GM19467 (cell line): ENCODE measurements around the gene FAM107B.
"Not testable (repeated sequence)": the region's sequence is repeated elsewhere in the genome, so short reads cannot be mapped to it uniquely, and the experiment has no call there.

ENCODE experiments used
- ATAC-seq: cut with Tn5 transposase; IDR thresholded peaks from one replicate; pipeline ENCODE4 v1.9.1; 2021; ENCODE audit warnings: mild to moderate bottlenecking, moderate library complexity; ENCODE audit not compliant: unreplicated experiment

FAM107B gene

DNA sequence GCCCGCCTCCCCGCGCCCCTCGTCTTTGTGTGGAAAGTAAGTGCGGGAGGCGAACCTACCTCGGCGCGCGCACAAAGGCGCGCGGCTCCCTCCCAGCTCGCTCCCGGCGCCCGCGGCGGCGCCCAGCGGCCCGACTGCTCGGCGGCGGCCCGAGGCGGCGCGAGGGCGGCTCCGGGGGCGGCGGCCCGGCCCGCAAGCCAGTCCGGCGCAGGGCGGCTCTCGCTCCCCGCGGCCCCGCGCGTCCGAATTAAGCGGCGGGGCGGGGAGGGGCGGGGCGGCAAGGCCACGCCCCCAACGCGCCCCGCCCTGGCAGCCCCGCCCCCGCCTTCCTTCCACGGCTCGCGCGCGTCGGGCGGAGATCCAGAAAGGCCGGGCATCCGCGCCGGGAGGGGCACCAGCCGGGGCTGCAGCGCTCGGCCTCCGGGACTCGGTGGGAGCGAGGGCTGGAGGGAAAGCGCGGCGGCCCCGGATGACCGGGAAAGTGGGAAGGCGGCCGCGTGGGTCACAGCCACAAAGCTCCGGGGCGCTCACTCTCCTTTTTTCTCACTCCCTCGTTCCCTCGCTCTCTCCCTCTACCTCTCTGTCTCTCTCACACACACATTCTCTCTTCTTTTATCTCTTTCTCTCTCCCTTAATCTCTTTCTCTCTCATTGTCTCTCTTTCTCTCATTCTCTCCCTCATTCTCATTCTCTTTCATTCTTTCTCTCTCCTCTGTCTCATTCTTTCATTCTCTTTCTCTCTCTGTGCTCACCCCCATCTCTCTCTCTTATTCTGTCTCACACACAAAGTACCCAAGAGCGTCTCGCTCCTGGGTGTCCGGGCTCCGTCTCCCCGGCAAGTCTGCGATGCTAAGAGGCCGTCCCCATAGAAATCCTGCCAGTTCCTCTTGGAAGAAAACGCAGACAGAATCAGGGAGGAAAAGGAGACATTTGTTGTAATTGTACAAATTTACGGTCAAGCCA, 170.2 kb downstream of the FAM107B start:
- ATAC-seq, result peak; percentile 51

DNA sequence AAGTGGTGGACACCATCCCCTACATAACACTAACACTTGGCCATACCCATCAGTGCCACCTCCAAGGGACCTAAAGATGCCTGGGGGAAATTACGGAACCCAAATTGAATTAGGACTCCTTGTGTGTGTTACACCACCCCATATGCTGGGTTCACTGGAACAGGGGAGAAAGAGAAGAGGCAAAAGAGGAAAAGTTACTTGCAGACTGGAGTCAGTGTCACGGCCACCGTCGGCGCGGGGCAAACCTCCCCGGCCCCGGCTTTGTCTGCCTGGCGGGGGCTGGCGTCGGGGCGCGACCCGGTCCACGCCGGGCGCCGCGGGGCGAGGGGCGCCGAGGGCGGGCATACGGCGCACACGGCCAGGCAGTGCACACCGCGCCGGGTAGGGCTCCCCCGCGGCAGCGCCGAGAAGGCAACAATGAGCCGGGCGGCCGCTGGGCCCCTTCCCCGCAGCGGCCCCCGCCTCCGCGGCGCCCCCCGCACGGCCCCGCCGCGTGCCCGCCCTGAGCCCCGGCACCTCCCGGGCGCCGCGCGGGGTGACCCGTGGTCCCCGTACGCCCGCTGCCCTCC, 171.1 kb downstream of the FAM107B start:
- ATAC-seq, result peak; percentile 8

- ATAC-seq, result no peak
These were observed 171.7 kb downstream of the FAM107B start for GRCh38 chr10:14602807-14603533.

DNA sequence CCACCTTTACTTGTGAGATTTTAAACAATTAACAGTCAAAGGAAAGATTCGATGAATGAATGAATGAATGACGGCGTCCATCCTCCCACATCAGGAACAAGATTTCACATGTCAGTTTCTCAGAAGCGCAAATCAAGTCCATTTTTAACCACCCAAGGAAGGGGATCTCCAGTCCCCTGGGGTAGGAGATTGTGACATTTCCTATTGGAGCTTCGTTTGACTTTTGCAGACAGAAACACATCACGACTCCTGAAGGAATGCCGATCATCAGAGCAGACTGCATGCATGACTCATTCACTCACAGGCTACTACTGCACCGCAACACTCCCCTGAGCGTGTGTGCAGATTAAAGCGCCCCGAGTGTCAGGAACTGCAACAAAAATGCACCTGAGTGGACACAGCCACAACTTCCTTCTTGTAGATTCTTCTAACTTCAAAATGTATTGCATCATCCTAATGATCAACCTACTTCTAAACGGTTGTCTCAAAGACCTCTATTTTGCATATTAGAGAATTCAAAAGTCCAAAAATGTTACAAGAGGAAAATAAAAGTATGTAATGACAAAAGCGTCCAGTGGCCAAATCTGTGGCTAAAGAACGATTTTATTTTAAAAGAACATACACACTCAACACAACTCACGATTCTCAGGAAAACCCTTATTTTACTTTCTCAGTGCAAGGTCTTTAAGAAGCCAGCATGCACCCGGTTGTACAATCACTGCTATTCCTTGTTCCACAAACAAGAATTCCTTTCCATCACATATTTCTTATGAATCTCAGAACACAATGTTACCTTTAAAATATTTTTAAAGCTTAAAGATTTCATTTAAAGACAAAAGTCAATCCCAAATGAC, 172.6 kb downstream of the FAM107B start:
- ATAC-seq, result peak; percentile 38

DNA sequence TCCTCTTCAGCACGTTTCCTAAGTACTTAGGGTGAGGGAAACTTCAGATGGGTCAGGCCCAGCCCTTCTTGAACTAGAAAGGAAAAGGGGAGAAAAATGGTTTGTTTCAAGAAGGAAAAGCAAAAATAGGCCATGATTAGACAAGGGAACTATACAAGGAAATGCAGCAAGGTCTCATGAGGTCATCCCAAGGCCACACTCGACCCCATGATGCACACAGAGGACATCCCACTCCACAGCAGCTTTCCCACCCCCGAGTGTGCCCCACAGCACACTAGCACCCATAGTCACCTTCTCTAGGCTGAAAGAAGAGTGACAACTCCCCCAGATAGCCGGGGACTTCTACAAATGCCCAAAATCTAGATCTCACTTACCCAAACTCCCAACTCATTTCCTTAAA, 173.4 kb downstream of the FAM107B start:
- no peak for ATAC-seq

DNA sequence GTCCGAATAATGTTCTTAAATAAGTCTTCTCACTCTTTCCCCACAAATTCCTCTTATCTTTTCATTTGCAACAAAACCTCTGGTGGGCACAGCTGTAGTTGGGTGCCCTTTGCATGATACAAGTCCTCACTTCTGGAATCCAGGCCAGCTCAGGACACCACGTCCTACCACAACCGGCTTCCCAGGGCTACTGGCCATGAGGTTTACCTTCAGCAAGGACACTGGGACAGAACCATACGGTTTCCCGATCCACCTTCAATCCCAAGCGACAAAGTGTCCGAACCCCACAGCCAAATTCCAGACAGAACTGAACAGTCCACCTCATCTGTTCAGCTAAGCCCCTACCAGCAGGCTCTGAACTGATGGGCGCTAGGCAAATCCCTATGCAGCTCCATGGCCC, 174.6 kb downstream of the FAM107B start:
- ATAC-seq, result no peak

DNA sequence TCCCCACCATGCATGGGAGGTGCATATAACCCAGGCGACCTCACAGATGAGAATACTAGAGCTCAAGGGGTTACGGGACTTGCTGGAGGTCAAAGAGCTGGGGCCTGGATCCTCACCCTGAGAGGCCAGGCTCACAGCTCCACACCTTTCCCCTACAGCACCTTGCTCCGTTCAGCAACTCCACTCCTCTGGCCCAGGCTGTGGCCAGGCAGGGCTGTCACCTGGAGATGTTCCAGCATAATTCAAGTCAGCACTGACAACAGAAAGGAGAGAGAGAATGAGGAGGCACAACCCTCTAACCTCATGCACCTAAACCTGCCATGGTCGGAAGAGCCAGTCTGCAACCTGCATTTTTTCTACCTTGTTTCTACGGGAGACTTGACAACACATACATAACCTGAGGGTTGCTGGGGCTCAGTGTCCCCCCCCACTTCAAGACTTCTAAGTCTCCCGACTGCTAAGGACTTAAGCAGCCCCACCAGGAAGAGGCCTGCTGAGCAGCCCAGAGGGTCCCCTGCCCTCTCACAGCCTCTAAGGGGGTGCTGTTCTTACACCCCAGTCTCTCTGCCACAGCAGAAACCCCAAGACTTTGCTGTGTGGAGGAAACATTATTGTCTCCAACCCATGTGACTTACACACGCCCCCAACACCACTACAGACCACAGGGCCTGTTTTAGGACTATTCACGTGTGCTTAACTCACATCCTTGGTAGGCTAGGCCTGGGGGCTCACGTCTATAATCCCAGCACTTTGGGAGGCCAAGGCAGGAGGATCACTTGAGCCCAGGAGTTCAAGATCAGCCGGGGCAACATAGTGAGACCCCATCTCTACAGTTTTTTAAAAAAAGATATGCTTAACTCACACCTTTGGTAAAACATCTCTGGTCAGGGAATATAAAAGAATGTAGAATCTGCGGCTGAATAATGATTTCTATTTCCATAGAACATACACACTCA, 175.6 kb downstream of the FAM107B start:
- no peak for ATAC-seq

DNA sequence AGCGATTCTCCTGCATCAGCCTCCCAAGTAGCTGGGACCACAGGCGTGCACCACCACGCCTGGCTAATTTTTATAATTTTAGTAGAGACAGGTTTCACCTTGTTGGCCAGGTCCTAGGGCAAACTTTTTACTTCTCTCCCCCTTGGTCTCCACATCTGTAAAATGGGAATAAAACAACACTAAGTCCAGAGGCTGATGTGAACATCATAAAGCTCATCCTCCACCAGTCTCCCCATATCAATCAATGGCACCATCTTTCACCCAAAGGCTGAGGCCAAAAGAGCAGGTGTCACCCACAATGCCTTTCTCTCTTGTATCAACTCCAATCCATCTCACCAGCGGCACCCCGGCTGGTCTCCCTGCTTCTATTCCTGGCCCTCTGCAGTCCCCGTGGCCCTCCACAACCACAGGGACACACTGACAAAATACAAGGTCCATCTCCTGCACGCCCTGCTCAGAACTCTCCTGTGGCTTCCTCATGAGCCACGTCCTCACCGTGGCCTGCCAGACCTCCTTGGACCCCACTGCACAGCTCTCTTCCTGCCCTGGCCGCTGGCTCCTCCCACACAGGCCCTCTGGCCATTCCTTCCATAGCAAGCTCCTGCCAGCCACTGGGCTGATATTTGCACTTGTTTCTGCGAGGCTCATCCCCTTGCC, 179.0 kb downstream of the FAM107B start:
- ATAC-seq, result no peak

DNA sequence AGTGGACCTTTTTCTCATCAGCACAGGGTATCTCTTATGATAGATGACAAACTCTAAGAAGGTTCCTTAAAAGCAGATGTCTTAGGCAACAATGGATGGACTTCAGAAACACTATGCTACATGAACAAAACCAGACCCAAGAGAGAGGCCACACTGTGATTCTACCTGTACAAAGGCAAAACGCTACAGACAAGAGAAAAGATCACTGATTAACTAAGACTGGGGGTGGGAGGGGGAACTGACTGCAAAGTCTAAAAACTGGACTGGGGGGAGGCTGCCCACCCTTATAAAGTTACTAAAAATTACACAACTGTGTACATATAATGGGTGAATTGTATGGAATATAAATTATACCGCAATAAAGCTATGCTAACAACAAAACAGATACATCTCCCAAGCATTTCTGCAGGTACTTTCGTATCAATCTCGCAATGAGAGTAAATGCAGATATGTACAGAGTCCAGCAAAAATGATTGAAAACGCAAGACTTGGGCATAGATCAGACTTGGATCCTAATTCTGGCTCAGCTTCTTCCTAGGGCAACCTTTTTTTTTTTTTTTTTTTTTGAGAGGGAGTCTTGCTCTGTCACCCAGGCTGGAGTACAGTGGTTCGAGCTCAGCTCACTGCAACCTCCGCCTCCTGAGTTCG, 179.7 kb downstream of the FAM107B start:
- no peak for ATAC-seq

- no peak for ATAC-seq
These were observed 180.9 kb downstream of the FAM107B start for GRCh38 chr10:14593806-14594205.

- no peak for ATAC-seq
These were observed 182.1 kb downstream of the FAM107B start for GRCh38 chr10:14592566-14592965.

- no peak for ATAC-seq
These were observed 182.7 kb downstream of the FAM107B start for GRCh38 chr10:14592026-14592425.

DNA sequence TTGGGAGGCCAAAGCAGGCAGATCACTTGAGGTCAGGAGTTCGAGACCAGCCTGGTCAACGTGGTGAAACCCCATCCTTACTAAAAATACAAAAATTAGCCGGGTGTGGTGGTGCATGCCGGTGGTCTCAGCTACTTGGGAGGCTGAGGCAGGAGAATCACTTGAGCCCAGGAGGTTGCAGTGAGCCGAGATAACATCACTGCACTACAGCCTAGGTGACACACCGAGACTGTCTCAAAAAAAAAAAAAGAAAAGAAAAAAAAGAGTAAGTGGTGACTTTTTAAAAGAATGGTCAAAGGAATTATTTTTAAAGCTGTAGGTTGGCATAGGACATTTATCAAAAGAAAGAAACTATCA, 185.8 kb downstream of the FAM107B start:
- not testable (repeated sequence) for ATAC-seq

DNA sequence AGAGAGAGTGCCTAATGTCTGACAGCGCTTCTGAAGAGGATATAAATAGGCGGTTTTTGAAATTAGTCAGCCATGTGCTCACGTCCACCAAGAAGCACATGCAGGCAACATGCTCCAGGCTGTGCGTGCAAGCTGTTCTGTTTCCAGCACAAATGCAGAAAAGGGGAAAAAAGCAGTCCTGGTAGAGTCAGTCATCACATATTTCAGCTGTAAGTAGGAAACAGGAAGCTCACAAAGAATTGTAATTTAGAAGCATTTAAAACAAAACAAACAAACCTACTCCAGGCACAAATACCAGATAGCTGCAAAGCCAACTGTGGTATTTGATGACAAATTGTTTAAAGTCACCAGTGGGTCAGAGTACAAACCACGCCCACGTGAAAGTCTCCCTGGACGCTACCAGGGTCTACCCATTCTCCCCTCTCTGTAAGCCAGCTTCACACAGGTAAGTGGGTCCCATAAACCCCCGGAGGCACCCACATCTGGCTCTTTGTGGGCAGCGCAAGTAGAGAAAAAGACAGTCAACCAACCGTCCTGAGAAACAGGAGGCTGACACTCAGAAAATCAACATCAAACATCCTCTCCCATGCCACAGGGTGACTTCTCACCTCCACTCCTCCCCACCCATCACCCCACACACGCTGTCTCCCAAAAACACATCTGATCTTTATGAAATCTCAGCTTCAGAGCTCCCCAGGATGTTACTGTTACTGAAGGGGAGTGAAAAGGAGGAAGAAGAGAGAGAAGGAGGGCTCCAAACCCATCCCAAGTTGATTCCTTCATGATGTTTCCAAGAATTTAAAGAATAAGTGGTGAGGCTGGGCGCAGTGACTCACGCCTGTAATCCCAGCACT, 186.4 kb downstream of the FAM107B start:
- ATAC-seq, result no peak

DNA sequence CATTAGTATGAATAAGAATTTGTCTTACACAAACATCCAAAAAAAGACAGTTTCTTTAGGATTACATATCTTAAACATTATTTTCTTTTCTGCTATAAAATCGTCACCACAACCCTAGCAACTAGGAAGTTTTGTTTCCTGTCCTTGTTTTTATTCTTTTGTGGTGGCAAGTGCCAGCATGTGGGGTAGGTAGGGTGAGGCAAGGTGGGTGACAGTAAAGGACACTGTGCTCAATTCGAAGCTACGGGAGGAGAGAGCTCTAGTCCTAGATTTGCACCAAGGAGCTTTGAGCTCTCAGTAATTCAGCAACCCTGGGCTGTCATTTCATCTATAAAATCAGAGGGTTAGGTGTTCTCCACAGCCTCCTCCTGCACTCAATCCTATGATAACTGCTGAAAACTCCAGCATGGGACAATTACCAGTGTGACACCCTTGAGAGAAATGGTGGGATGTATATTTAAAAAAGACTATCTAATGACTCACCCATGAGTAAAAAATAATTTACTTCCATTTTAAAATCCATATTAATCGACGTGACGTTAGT, 187.1 kb downstream of the FAM107B start:
- ATAC-seq, result no peak

- no peak for ATAC-seq
These were observed 187.8 kb downstream of the FAM107B start for GRCh38 chr10:14586901-14587300.
